NCI-H128 (cell line): ENCODE measurements around the gene ETV4.
"Not testable (repeated sequence)": the region's sequence is repeated elsewhere in the genome, so short reads cannot be mapped to it uniquely, and the experiment has no call there.

Experiments used
- DNase-seq: peaks from one replicate; lab custom pipeline; 2025; ENCODE audit not compliant: unreplicated experiment; lab: John Stamatoyannopoulos, UW

Gene ETV4

GRCh38 chr17:43517615-43518386 is 28.3 kb downstream of the ETV4 start:
- DNase-seq = no peak

GRCh38 chr17:43517161-43517560 is 29.0 kb downstream of the ETV4 start:
- DNase-seq = no peak

GRCh38 chr17:43515656-43516055 is 30.5 kb downstream of the ETV4 start:
- DNase-seq = no peak

GRCh38 chr17:43511199-43511598 is 34.9 kb downstream of the ETV4 start:
- DNase-seq = not testable (repeated sequence)

GRCh38 chr17:43509440-43509839 is 36.7 kb downstream of the ETV4 start:
- not testable (repeated sequence) for DNase-seq

- DNase-seq = no peak
Measured at GRCh38 chr17:43490621-43491020, 55.5 kb downstream of the ETV4 start.

- DNase-seq = peak; percentile 92
Measured at GRCh38 chr17:43483674-43484551, 62.2 kb downstream of the ETV4 start, which contains the start of gene DHX8. TSS of gene DHX8 (plus strand) at chr17:43483975. CDS start at chr17:43484038, 63 bp downstream.

- DNase-seq = no peak
Measured at GRCh38 chr17:43482103-43483012, 63.8 kb downstream of the ETV4 start.

- DNase-seq = no peak
Measured at GRCh38 chr17:43479948-43480347, 66.2 kb downstream of the ETV4 start.
